Ishikawa (cell line): ENCODE measurements around the gene SKAP1.

Experiments
- CREB1 ChIP-seq: IDR thresholded peaks from 2 replicates; pipeline ENCODE4 v1.6.1; 2012; ENCODE audit warnings: low read depth
- EGR1 ChIP-seq: IDR thresholded peaks from 2 replicates; pipeline ENCODE4 v1.6.1; 2012
- EP300 ChIP-seq: IDR thresholded peaks from 2 replicates; pipeline ENCODE4 v1.6.1; 2012; ENCODE audit warnings: borderline replicate concordance
- FOXM1 ChIP-seq: IDR thresholded peaks from 2 replicates; pipeline ENCODE4 v1.6.1; 2012; ENCODE audit warnings: low read depth, borderline replicate concordance
- NFIC ChIP-seq: IDR thresholded peaks from 2 replicates; pipeline ENCODE4 v1.6.1; 2012
- RAD21 ChIP-seq: IDR thresholded peaks from 2 replicates; pipeline ENCODE4 v1.6.1; 2012; ENCODE audit warnings: low read depth
- TAF1 ChIP-seq: IDR thresholded peaks from 2 replicates; pipeline ENCODE4 v1.6.1; 2012; ENCODE audit warnings: low read depth, mild to moderate bottlenecking
- TCF12 ChIP-seq: IDR thresholded peaks from 2 replicates; pipeline ENCODE4 v1.6.1; 2012; ENCODE audit warnings: low read depth
- TEAD4 ChIP-seq: IDR thresholded peaks from 2 replicates; pipeline ENCODE4 v1.6.1; 2012
- YY1 ChIP-seq: IDR thresholded peaks from 2 replicates; pipeline ENCODE4 v1.6.1; 2012; ENCODE audit warnings: low read depth
- ZBTB7A ChIP-seq: IDR thresholded peaks from 2 replicates; pipeline ENCODE4 v1.6.1; 2012; ENCODE audit warnings: low read depth
- TF ChIP-seq, protein P1 (sequence below): IDR thresholded peaks from 2 replicates; pipeline ENCODE4 v1.6.1; 2012; ENCODE audit warnings: low read depth, mild to moderate bottlenecking
- TF ChIP-seq, protein P2 (sequence below): IDR thresholded peaks from 2 replicates; pipeline ENCODE4 v1.6.1; 2012
- TF ChIP-seq, protein P3 (sequence below): IDR thresholded peaks from 2 replicates; pipeline ENCODE4 v1.6.1; 2012

DNA sequence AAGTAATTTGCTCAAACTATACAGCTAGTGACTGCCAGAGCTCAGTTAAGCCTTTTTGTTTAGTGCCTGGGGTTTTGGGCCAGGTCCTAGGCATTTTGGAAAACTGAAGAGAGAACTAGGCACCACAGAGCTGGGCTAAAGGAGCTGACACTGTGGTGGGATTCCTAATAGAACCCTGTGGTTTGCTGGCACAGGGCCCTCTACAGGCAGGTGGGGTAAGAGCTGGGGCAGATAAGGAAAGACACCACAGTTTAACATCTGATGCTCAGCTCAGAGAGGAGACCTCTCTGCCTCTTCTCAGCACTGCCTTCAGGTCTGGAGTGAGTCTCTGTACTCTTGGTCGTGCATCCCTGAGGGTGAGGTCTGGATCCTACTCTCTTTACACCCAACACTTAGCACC lies 201.3 kb downstream of the SKAP1 start:
- TF ChIP-seq EP300 (no peak), RAD21 (no peak), YY1 (no peak), EGR1 (no peak), CREB1 (no peak), TCF12 (no peak), ZBTB7A (no peak), TAF1 (no peak), TEAD4 (no peak), FOXM1 (no peak), NFIC (no peak)
- TF ChIP-seq, protein P1, sequence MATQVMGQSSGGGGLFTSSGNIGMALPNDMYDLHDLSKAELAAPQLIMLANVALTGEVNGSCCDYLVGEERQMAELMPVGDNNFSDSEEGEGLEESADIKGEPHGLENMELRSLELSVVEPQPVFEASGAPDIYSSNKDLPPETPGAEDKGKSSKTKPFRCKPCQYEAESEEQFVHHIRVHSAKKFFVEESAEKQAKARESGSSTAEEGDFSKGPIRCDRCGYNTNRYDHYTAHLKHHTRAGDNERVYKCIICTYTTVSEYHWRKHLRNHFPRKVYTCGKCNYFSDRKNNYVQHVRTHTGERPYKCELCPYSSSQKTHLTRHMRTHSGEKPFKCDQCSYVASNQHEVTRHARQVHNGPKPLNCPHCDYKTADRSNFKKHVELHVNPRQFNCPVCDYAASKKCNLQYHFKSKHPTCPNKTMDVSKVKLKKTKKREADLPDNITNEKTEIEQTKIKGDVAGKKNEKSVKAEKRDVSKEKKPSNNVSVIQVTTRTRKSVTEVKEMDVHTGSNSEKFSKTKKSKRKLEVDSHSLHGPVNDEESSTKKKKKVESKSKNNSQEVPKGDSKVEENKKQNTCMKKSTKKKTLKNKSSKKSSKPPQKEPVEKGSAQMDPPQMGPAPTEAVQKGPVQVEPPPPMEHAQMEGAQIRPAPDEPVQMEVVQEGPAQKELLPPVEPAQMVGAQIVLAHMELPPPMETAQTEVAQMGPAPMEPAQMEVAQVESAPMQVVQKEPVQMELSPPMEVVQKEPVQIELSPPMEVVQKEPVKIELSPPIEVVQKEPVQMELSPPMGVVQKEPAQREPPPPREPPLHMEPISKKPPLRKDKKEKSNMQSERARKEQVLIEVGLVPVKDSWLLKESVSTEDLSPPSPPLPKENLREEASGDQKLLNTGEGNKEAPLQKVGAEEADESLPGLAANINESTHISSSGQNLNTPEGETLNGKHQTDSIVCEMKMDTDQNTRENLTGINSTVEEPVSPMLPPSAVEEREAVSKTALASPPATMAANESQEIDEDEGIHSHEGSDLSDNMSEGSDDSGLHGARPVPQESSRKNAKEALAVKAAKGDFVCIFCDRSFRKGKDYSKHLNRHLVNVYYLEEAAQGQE, result no peak
- TF ChIP-seq, protein P2, sequence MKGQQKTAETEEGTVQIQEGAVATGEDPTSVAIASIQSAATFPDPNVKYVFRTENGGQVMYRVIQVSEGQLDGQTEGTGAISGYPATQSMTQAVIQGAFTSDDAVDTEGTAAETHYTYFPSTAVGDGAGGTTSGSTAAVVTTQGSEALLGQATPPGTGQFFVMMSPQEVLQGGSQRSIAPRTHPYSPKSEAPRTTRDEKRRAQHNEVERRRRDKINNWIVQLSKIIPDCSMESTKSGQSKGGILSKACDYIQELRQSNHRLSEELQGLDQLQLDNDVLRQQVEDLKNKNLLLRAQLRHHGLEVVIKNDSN, result no peak
- TF ChIP-seq, protein P3, sequence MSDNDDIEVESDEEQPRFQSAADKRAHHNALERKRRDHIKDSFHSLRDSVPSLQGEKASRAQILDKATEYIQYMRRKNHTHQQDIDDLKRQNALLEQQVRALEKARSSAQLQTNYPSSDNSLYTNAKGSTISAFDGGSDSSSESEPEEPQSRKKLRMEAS, result no peak
